DMS114 treated with DMSO at 0.1 percent for 48 hours (cell line): ENCODE results near the gene CCDC9B.
A peak's percentile ranks its signal among the peaks of the same experiment; 100 is the strongest.

ENCODE experiments used
- DNase-seq: peaks from one replicate; lab custom pipeline; 2025; ENCODE audit not compliant: unreplicated experiment; lab: John Stamatoyannopoulos, UW

Gene CCDC9B

DNA sequence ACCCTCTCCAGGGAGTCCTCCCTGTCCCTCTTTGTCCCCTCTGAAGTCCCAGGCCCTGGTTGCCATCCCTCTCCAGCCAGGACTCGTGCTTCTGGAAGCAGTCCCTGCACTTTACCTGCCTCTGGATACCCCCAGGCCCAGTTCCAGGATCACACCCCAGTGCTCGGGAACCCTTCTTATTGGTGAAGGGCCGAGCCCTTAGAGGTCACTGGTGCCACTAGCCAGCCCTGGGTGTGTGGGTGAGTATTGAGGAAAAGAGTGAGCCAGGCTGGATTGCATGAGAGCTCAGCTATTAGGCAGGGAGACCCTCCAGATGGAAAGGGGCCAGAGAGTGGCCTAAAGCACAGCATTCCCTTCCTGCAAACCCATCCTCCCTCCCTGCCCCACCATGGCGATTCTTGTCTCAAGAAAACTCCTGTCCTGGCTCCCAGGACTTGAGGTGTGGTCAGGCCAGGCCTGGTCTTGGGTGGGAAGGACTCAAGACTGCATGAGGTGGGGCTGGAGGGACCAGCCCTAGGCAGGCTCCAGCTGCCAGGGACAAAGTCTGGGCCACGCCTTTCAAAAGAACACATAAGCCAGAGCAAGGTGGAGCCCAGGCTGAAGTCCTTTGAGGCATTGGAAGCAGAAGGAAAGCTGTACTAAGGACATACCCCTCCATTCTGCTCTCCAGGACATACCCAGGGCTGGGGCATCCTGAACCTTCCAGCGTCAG lies 5.3 kb upstream of the CCDC9B start:
- no peak for DNase-seq

DNA sequence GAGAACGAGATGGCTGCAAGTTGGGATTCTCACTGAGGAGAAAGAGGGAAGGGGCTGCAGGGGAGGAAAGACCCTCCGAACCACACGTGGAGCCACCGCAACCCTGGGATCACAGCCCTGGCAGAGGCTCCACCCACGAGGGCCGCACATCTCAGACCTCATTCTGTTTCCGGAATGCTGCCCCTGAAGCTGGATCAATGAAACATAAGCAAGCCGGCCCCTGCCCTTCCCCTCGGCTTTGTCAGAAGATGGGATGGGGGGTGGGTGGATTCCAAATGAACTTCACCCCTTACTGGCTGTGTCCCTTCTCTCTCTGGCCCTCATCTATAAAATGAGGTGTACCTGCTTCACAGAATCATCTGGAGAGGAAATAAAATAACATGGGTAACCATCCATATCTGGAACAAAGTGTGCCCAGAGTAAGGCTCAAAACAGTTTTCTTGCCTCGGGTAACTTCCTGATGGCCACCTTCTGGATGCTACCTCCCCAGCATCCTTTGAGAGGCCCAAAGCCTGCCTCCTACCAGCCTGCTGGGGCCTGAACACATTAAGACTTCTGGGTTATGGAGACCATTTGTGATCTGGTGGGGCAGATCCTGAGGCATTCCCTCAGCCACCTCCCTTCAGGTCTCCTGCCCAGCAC lies 4.6 kb upstream of the CCDC9B start:
- DNase-seq = no peak

DNA sequence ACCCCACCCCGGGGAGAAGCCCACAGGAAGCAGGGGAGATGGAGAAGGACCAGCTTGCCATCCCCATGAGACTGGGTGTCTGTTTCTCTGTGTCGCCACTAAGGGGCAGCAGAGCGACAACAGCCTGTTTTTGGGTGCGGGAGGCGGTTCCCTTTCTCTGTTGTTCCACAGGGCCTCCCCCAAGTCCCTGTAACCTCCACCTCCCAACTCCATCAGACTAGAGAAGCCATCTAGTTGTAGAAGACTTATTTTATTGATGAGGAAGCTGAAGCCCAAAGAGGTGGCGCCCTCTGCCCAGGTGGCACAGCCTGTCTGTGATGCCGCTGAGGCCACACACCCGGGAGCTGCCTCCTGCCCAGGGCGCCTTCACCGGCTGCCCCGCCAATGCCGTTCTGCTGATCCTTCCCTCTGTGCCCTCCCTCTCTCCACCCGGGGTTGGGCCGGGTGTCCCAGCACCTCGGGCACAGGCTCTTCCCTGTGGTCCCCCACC lies 3.9 kb upstream of the CCDC9B start:
- peak; percentile 58 for DNase-seq

DNA sequence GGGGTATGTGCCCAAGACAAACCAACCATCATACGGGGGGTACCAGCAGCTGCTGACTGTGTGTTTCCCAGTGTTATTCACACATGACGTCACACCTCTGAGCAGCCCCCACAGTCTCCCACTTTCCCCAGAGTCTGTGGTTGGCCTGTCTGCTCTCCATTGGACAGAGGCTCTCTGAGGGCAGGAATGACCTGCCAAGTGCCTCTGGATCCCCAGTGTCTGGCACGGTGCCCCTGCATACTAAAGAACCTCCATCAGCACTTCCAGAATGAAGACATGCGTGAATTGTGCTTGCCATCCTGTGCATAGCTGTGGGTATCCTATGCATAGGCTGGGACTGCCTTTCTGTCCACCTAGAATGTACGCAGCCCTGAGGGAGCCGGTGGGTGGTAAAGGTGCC lies 3.5 kb upstream of the CCDC9B start:
- no peak for DNase-seq

DNA sequence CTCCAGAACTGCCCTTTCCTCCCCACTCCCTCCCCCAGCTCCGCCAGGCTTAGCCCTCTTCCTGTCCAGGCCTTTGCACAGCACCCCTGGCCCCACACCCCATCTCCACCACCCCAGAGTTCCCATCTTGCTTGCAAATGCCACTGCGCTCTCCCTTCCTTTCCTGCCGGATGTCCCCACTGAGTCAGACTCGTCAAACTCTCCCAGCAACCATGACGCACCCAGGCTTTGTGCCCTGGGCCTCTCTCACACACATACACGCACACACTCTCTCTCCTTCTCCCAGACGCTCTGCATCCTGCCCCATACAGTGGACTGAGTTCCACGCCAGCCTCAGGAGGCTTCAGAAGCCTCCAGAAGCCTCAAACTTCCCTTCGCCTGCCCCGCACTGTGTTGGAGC lies 2.8 kb upstream of the CCDC9B start:
- no peak for DNase-seq

DNA sequence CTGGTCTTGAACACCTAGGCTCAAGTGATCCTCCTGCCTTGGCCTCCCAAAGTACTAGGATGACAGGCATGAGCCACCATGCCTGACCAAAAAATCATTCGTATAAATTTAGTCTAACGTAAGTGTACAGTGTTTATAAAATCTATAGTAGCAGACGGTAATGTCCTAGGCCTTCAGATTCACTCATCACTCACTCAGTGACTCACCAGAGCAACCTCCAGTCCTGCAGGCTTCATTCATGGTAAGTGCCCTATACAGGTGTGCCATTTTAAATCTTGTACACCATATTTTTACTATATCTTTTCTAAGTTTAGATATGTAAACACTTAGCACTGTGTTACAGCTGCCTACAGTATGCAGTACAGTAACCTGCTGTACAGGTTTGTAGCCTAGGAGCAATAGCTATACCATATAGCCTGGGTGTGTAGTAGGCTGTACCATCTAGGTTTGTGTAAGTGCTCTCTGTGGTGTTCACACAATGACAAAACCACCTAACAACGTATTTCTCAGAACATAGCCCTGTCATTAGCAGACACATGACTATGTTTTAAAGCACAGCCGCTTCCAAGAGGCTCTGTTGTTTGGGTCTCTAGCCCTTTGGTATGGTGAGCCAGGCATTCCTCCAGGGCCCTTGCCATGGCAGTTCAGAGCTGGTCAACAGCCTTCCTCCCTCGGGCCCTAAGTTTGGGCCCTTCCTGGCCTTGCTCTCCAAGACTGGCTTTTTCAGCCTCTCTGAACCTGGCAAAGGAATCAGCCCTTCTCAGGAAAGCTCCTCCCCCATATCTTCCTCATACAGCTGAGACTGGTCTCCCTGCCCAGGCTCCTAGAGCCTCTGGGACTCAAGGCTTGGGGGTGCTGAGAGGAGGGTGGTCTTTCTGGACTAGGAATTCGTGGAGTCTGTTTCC lies 1.9 kb upstream of the CCDC9B start:
- no peak for DNase-seq

DNA sequence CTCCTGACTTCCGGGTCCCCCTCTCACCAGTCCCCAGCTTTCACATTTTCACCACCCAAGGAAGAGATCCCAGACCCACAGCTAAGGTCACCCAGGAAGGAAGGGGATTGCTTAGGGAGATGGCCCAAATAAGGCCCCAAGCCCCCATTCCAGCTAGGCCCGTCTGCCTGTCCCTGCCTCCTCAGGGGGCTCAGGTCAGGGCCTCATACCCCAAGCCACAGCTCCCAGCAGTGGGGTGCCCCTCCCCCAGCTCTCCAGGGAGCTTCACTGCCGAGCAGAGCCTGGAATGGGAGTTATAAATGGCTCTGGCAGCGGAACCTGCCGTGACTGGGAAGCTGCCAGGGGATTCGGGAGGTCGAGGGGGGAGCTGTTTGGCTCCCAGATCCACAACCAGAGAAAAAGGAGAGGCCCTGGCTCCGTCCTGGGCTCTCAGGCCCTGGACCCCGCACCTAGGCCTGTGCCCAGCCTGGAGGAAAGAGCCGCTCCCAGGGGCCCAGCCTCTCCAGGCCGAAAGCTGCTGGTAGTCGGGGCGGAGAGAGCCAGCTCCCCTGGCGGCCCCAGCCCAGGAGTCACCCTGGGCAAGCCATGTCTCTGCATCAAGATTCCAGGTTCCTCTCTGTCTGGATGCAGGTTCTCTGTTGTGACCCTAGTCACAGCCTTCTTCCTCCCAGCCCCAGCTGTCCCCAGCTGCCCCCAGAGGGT lies 550 bp downstream of the CCDC9B start:
- no peak for DNase-seq

DNA sequence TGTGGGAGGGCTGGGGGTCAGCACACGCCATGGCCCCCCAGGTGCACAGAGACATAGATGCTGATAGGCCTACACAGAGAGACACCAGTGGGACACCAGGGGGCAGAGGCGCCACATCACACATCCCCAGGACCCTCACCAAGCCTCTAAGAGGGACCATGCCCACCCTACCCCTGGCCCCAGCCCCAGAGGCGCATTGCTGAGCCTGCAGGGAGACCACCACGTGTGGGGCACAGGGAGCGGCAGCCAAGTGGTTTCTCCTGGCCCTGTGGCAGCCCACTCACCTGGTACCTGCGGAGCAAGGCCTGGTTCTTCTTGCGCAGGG lies 1.2 kb downstream of the CCDC9B start:
- no peak for DNase-seq

DNA sequence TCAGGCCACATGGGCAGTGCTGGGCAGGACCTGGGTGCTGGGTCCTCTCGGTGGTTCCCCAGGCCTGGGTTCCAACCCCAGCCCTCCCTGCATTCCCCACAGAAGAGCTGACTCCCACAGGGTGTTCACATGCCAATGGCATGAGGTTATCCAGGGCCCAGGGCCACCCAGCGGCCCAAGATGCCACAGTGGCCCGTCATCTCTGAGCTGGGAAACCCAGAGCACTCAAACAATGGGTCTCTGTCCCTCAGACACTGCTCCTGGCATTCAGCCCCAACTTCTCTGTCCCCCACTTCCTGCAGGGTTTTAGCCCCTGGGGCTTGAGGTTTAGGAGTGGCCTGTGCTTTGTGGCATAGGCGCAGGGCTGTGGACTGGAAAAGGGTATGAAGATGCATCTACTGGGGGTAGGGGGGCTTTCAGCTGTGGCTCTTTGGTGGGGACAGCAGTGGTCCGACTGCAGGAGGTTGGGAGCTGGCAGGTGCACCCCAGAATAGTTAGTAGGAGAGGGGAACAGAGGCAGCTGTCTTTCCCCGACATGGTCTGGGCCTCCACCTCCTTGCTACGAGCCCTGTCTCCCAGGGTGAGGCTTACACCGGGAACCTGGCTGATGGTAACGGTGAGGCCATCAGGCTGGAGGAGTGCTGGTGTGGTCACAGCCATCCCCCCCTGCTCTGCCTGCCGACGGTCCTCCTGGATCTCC lies 1.7 kb downstream of the CCDC9B start:
- DNase-seq = no peak

DNA sequence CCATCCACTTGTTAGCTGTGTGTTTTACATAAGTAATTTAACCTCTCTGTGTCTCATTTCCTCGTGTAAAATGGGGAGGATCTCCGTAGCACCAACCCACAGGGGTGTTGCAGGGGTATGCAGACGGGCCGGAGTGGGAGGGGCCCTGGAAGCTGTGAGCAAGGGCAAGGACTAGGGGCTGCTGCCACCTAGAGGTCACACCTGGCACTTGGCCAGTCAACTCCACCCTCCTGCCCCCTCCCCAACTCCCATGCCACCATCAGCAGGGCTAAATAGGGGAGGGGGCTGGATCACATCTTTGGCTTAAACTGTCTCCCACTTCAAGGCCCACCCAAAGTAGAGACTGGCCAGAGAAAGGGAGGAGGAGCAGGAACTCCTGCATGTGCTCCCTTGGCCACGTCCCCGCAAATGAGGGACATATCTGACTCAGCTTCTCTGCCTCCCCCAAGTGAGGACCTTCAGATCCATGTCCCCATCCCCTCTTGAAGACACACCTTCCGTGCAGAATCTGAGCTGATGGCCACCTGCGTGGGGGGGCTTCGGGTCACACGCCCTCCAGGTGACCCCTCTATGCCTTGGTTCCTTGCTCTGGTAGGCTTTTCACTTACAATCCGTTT lies 2.6 kb downstream of the CCDC9B start:
- peak; percentile 63 for DNase-seq

DNA sequence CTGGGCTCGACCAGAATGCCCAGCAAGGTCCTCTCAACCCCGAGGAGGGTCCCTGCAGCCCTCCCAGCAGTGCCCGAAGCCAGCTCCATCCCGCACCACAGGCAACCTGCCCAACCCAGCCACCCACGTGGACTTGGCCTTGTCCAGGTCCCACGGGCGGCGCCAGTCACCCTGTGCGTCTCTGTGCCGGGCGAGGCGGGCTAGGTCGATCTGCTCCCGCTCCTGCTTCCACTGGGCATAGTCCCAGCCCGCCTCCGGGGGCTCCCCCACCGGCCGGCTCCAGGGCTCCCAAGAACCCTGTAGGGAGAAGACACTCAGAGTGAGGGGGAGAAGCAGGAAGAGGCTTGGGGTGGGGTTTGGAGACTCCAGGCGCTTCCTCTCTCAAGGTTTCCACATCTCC lies 3.1 kb downstream of the CCDC9B start:
- no peak for DNase-seq

DNA sequence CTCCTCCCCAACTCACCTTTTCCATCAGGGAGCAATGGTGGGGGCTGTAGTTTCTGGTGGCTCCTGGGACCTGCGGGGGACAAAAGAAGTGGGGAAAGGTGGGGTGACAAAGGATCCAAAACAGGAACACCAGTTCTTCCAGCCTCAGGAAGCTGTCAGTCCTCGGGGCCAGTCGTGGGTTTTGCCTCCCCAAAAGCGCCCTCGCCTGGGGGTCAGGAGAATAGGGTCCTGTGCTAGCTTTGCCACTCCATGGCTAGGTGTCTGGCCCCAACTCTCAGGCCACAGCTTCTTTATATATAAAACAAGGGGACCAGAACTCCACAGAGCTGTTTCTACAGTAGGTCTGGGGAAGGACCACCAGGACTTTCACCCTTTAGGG lies 4.0 kb downstream of the CCDC9B start:
- DNase-seq = no peak

DNA sequence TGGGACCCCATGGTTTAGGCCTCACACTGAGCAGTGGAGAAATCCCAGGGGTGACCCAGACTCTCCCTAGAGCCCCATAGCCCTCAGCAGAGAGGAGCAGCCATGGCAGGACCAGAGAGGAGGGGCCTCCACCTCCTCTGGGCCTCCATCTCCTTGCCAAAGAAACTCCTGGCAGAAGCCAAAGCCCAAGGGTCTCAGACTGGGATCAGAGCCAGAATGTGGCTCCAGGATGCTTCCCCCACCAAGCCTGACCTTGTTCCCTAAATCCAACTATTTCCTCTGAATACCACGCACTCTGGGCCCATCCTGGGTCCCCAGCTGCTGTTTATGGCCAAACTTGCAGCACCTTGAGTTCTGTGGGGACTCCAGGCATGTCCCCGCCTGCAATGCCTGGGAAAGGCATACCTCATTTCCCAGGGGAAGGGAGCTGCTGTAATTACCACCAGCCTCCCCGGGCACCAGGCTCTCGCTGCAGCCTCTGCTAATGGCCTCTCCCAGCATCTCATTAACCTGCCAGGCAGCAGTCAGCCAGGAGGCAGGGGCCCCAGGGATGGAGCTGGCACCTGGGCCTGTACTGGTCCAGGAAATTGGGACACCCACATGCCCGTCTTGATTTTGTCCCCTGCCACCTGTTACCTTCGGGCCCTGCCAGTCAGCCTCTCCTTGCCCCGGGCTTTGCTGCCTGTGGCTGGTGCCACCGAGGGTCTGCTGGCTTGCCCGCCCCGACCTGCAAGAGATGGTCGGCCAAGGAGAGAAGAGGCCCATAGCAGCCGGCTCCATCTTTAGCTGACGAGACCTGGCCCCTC lies 4.6 kb downstream of the CCDC9B start:
- no peak for DNase-seq

DNA sequence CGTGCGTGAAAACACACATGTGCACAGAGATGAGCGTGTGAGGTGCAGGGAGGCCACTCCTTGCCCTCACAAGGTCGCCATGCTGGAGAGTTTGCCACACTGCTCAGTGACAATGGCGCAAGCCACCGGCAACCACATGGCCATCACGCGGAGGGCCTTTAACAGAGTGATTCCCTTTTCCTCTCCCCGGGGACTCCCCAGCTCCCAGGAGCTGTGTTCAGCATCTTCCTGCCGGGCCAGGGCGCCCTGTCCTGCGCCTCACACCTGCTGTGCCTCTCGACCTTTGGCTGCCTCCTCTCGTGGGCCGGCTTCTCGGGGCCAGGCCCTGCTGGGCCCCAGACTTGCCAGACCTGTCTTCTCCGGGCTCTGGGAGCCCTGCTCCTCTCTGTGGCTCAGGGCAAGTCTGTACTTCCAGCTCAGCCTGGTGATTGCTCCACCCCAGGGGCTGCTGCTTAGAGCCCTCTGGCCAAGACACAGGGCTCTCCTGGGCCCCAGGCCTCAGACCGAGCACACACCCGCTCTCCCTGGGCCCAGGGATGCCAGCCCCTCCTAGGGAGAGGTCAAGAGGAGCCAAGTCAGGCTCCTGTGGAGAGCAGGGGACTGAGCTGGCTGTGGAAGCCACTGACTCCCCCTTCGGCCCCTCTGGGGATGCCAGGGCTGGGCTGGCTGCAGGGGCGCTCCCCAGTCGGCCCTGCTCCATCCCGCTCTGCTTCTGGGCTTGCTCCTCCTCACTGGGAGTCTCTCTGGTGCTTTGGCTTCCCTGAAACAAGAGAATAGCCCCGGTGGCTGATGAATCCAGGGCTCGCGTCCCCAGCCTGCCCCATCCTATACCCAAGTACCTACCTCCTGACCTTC lies 5.6 kb downstream of the CCDC9B start:
- DNase-seq = no peak

DNA sequence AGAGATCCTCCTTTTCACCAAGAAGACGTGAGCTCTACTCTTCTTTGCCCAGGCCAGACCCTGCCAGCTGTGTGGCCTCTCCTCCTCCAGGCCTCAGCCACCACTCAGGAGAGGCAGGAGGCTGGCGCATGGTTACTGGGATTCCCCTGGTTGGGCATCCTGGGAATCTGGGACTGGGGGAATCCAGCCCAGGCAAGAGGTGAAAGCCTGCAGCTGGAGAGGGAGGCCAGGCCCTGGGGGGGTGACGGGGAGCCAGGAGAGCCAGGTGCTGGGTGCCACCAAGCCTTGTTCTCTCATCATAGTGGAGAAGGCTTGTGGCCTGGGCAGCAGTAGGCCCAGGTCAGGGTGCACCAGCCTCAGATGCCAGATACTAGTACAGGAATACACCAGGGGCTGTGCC lies 6.2 kb downstream of the CCDC9B start:
- DNase-seq = no peak

DNA sequence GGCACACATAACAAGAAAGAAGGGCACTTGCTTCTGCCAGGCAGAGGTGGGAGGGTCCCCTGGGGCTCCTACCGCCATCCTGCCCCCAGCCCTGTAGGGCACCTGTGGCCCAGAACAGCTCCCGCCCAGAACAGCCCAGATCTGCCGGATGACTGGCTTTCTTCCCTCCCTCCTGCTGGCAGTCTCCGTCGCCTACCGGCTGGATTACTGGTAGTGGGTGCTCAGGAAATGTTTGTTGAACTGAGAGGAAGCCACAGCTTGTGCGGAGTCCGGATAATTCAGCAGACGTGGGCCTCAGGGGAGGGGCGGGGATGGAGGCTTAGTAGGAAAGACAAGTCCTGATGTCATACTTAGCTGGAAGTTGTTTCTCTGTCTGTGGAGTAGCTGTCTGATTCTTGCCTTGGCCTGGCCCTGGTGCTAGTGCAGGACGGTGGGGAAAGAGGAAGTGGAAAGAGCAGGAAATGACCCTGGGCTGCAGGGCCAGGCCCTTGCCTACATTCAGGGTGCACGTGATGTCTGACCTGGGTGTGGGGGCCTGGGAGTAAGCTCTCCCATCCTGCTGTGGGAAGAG lies 6.7 kb downstream of the CCDC9B start:
- no peak for DNase-seq

DNA sequence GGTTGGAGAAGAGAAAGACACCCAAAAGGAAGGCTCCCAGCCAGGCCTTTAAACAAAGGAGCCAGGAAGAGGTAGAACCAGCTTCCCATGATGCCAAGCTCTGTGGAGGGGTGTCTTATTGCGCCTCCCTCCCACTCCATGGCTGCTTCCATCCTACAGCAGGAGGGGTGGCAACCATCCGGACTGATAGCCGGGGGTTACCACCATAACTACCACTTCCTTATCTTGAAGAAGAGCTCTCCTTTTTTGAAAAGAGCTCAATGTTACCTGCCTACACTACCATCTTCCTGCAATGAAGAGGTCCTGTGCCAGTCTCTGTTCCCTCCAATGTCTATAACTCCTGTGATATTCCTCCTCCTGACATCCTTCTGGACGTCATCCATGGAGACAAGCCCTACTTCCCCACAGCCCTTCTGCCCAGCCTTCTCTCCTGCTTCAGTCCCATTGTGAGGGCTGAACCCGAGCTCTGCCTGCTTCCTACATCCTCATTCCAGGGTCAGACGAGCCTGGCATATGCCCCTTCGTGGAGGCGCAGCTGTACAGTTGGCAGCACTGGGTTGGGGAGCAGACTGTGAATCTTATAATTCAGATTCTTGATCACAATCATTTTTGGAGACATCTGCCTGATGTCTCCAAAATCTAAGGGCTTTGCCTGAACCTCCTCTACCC lies 8.5 kb downstream of the CCDC9B start:
- DNase-seq = no peak

DNA sequence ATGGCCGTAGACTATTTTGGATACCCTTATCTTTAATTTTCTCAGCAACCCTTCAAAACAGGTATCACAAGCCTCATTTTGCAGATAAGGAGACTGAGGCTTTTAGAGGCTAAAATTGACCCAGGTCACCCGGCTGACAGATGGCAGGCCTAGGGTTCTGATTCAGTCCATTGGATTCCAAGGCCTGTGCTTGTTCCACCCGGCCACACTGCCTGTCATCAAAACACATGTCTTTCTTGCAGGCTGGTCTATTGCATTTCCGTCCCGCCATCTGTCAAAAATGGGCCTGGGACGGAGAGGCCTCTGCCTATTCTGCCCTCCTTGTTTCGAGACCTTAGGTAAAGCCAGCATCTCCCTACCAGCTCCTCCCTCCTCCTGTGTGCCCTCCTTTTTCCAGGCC lies 9.1 kb downstream of the CCDC9B start:
- no peak for DNase-seq
